ENCODE data around the gene FAM131A. TPM values are rescaled to one million over a fixed set of nuclear protein-coding genes. Genes with fewer than 3 reads are reported as not detected.

The FAM131A gene
- total and polyA plus RNA-seq, 9 of the 15 experiments (the other 6 are each of a cell fraction or from before 2014, with no cell fraction given): 0.48 to 11.1 (median 4.3) TPM

DNA sequence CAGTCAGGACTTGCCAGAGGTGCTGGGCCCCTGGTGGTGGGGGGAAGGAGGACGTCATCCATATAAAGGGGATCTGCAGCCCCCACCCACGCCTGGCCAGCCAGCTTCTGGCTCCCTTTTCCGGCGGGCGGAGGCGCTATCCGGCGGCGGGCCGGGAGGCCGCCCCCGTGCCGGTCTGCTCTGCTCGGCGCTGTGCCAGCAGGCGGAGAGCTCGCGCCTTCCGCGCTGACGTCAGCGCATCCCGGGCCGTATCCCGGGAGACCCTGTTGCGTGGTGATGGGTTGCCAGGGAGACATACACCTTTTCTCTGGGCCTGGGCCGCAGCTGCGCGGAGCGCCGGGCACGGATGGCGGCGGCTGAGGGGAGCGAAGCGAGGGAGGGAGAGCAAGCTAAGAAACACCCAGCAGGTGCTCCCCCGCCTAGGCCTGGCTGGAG lies 1.1 kb downstream of the FAM131A start:
- BruUV-seq (replicated peaks): no TSS peak
- ChIA-PET POLR2A (interaction anchor here (1.4 kb wide), 1 partner anchor 10 kb away, joined by 7 read pairs; no protein-coding TSS in a partner anchor), CTCF (ENCODE audit: low intra/inter-chr PET ratio) (no interaction called here)
- Histone ChIP-seq H3K9me3 (replicated peaks; ENCODE audit: control insufficient read depth, insufficient read depth, low read depth, low read length) (no peaks in the 10 kb centered on the region), H2AFZ (ENCODE audit: low read depth, low read length) (no peak overlapping the region), H4K20me1 (replicated peaks; ENCODE audit: control insufficient read depth, insufficient read depth, low read length) (peaks cover 19% of the 10 kb centered on the region), H3K4me3 (no peak overlapping the region), H3K27ac (ENCODE audit: extremely low read depth, low read depth, low read length) (no peak overlapping the region), H3K4me1 (replicated peaks in 1 of 2; ENCODE audit: control insufficient read depth in 2 of 2, insufficient read depth in 2 of 2, low read length in 2 of 2) (peaks cover 32 to 56% of the 10 kb centered on the region in 2 experiments), H3K4me2 (ENCODE audit: insufficient read depth, low read length) (no peak overlapping the region), H3K36me3 (ENCODE audit: control insufficient read depth, insufficient read depth, low read length) (peaks cover 32% of the 10 kb centered on the region), H3K27me3 (ENCODE audit: control insufficient read depth in 2 of 2, insufficient read depth in 2 of 2, low read length in 2 of 2) (no peaks in the 10 kb centered on the region), H3K9me1 (ENCODE audit: control insufficient read depth, insufficient read depth, low read length) (peaks cover 11% of the 10 kb centered on the region), H3K9ac (ENCODE audit: insufficient read depth in 1 of 2, low read depth in 2 of 2, low read length in 2 of 2) (peak overlapping the region in 1 of 2 experiments; percentile 64; a peak in 2 of 4 replicates), H3K79me2 (ENCODE audit: control insufficient read depth, insufficient read depth, low read length) (peaks cover 16% of the 10 kb centered on the region)
- in situ Hi-C loops (cut with MboI): no loop called here
- 93% methylated on average over 21 of the region's 37 CpGs for WGBS (ENCODE audit: insufficient coverage, low coverage, missing lambda C conversion rate)
- ATAC-seq (no peak), FAIRE-seq (no peak), DNase-seq (ENCODE audit: extremely low read depth in 1 of 4, low spot score in 3 of 4) (no peak)
- TF ChIP-seq, protein P1, sequence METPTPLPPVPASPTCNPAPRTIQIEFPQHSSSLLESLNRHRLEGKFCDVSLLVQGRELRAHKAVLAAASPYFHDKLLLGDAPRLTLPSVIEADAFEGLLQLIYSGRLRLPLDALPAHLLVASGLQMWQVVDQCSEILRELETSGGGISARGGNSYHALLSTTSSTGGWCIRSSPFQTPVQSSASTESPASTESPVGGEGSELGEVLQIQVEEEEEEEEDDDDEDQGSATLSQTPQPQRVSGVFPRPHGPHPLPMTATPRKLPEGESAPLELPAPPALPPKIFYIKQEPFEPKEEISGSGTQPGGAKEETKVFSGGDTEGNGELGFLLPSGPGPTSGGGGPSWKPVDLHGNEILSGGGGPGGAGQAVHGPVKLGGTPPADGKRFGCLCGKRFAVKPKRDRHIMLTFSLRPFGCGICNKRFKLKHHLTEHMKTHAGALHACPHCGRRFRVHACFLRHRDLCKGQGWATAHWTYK (CRISPR knock-in tag; IDR thresholded peaks at IDR 0.05): no peak
- TF ChIP-seq, protein P2, sequence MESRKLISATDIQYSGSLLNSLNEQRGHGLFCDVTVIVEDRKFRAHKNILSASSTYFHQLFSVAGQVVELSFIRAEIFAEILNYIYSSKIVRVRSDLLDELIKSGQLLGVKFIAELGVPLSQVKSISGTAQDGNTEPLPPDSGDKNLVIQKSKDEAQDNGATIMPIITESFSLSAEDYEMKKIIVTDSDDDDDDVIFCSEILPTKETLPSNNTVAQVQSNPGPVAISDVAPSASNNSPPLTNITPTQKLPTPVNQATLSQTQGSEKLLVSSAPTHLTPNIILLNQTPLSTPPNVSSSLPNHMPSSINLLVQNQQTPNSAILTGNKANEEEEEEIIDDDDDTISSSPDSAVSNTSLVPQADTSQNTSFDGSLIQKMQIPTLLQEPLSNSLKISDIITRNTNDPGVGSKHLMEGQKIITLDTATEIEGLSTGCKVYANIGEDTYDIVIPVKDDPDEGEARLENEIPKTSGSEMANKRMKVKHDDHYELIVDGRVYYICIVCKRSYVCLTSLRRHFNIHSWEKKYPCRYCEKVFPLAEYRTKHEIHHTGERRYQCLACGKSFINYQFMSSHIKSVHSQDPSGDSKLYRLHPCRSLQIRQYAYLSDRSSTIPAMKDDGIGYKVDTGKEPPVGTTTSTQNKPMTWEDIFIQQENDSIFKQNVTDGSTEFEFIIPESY (CRISPR knock-in tag; IDR thresholded peaks at IDR 0.05): peak; percentile 71
- no peak for TF ChIP-seq DPF2 (IDR thresholded peaks at IDR 0.05)
- TF ChIP-seq RBFOX2 (IDR thresholded peaks at IDR 0.05; ENCODE audit: low read depth, low read length): 0 out of 2 replicates have a peak, but pooled peaks have one; percentile 37
- TF ChIP-seq, protein P3, sequence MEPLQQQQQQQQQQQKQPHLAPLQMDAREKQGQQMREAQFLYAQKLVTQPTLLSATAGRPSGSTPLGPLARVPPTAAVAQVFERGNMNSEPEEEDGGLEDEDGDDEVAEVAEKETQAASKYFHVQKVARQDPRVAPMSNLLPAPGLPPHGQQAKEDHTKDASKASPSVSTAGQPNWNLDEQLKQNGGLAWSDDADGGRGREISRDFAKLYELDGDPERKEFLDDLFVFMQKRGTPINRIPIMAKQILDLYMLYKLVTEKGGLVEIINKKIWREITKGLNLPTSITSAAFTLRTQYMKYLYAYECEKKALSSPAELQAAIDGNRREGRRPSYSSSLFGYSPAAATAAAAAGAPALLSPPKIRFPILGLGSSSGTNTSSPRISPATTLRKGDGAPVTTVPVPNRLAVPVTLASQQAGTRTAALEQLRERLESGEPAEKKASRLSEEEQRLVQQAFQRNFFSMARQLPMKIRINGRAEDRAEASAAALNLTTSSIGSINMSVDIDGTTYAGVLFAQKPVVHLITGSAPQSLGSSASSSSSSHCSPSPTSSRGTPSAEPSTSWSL (CRISPR knock-in tag; IDR thresholded peaks at IDR 0.05; ENCODE audit: borderline replicate concordance): no peak
- TF ChIP-seq MCM5 (IDR thresholded peaks at IDR 0.05; ENCODE audit: low read depth): no peak
- intact Hi-C loops (cut with micrococcal nuclease): no loop called here
